PC-9 (cell line): Measurements from ENCODE around the gene NAP1L4. TPM values are rescaled to one million over a fixed set of nuclear protein-coding genes. Genes with fewer than 3 reads are reported as not detected.

Experiments
- BruUV-seq: library from RNA; stranded (reverse); fragments of 400-500 nt; replicated peaks from 2 replicates; lab custom pipeline; 2021; lab: Mats Ljungman, UMichigan
- CTCF ChIA-PET: fragments of 300-600 bp; sonication (Branson Sonifier 250); formaldehyde crosslinking; loops from one replicate; lab custom pipeline; 2022; ENCODE audit warnings: antibody characterized with exemption; lab: Charles Lee
- POLR2A ChIA-PET: fragments of 300-600 bp; sonication (Branson Sonifier 250); formaldehyde crosslinking; loops from one replicate; lab custom pipeline; 2022; ENCODE audit warnings: antibody characterized with exemption; ENCODE audit not compliant: unreplicated experiment; lab: Charles Lee
- DNase-seq, 2 experiments: peaks; one replicate each; pipeline versions ENCODE4 v3.0.0 to v3.0.0-alpha.2; 2015 to 2022; ENCODE audit warnings: mixed read lengths in 1 of 2
- H2AFZ ChIP-seq: fragments of 200-600 bp; sonication (generic); 2 replicates; pipeline ENCODE4 v1.8.1; 2017; ENCODE audit warnings: antibody characterized with exemption
- H3F3A ChIP-seq: fragments of 200-600 bp; sonication (generic); 2 replicates; pipeline ENCODE4 v1.8.1; 2017; ENCODE audit warnings: antibody characterized with exemption, mild to moderate bottlenecking, low read depth; ENCODE audit not compliant: insufficient read depth
- H3K27ac ChIP-seq: fragments of 200-600 bp; sonication (generic); 2 replicates; pipeline ENCODE4 v1.6.1; 2016; ENCODE audit warnings: mixed run types
- H3K27me3 ChIP-seq: fragments of 200-600 bp; sonication (generic); 2 replicates; pipeline ENCODE4 v1.6.1; 2016; ENCODE audit warnings: low read depth, mixed run types; ENCODE audit not compliant: insufficient read depth
- H3K36me3 ChIP-seq: fragments of 200-600 bp; sonication (generic); 2 replicates; pipeline ENCODE4 v1.6.1; 2016; ENCODE audit warnings: low read depth, mixed run types
- H3K4me1 ChIP-seq: fragments of 200-600 bp; sonication (generic); replicated peaks from 2 replicates; pipeline ENCODE4 v1.6.1; 2016; ENCODE audit warnings: mixed run types; ENCODE audit not compliant: insufficient read depth
- H3K4me2 ChIP-seq: fragments of 200-600 bp; sonication (generic); 2 replicates; pipeline ENCODE4 v1.6.1; 2017; ENCODE audit warnings: mixed run types
- H3K4me3 ChIP-seq: fragments of 200-600 bp; sonication (generic); 2 replicates; pipeline ENCODE4 v1.6.1; 2016; ENCODE audit warnings: mixed run types
- H3K79me2 ChIP-seq: fragments of 200-600 bp; sonication (generic); 2 replicates; pipeline ENCODE4 v1.6.1; 2017; ENCODE audit warnings: low read depth, mixed run types
- H3K9me2 ChIP-seq: fragments of 200-600 bp; sonication (generic); 2 replicates; pipeline ENCODE4 v1.8.1; 2017; ENCODE audit warnings: mild to moderate bottlenecking; ENCODE audit not compliant: insufficient read depth
- H3K9me3 ChIP-seq: fragments of 200-600 bp; sonication (generic); 2 replicates; pipeline ENCODE4 v1.8.1; 2016; ENCODE audit warnings: low read depth; ENCODE audit not compliant: insufficient read depth
- H4K20me1 ChIP-seq: fragments of 200-600 bp; sonication (generic); 2 replicates; pipeline ENCODE4 v1.8.1; 2017; ENCODE audit not compliant: insufficient read depth
- CTCF ChIP-seq: fragments of 200-600 bp; sonication (generic); conservative IDR thresholded peaks from 2 replicates; pipeline ENCODE4 v1.6.1; 2017; ENCODE audit warnings: mixed run types, antibody characterized with exemption, mild to moderate bottlenecking, moderate library complexity
- EZH2 ChIP-seq: fragments of 200-600 bp; sonication (generic); IDR thresholded peaks from 2 replicates; pipeline ENCODE4 v1.8.0; 2017; ENCODE audit warnings: antibody characterized with exemption, low read depth
- intact Hi-C: fragments of 100-400 bp; cut with micrococcal nuclease; formaldehyde crosslinking; loops from one replicate; pipeline ENCODE4 v1.10.0; 2022; ENCODE audit not compliant: unreplicated experiment
- total RNA-seq: library from RNA; stranded (reverse); gene quantifications from 2 replicates; pipeline ENCODE4 v1.2.3, GENCODE V29; 2021

Gene NAP1L4
- total RNA-seq, 1 experiment from 2014 or later = 86.7 TPM

- TF ChIP-seq EZH2 (no peak), CTCF (no peak)
- peaks cover 5% of the 10 kb centered on the region for H4K20me1 ChIP-seq
- no peaks in the 10 kb centered on the region for H3K4me1 ChIP-seq
- H3K4me3 ChIP-seq = no peak overlapping the region
- DNase-seq = no peak
- CTCF ChIA-PET = no interaction called here
- no peaks in the 10 kb centered on the region; the same call in 1 of the 2 replicates for H3K36me3 ChIP-seq
- H3K4me2 ChIP-seq = no peak overlapping the region
- H2AFZ ChIP-seq = no peak overlapping the region
- POLR2A ChIA-PET = no interaction called here
- intact Hi-C loops = no loop called here
- no peaks in the 10 kb centered on the region for H3F3A ChIP-seq
- BruUV-seq = no TSS peak
- no peak overlapping the region for H3K27ac ChIP-seq
- H3K9me2 ChIP-seq = no peaks in the 10 kb centered on the region
- no peaks in the 10 kb centered on the region for H3K27me3 ChIP-seq
- H3K9me3 ChIP-seq = no peaks in the 10 kb centered on the region
- peaks cover 81% of the 10 kb centered on the region for H3K79me2 ChIP-seq
These were observed 9.9 kb downstream of the NAP1L4 start for GRCh38 chr11:2982214-2982613.

GRCh38 chr11:2981130-2981529 is 11.0 kb downstream of the NAP1L4 start:
- H4K20me1 ChIP-seq = peaks cover 11% of the 10 kb centered on the region
- TF ChIP-seq EZH2 = no peak
- TF ChIP-seq CTCF = no peak
- intact Hi-C loops = no loop called here

GRCh38 chr11:2980168-2980840 is 11.8 kb downstream of the NAP1L4 start:
- POLR2A ChIA-PET = interaction anchor here (0.5 kb wide), 1 partner anchor 137 kb away, joined by 3 read pairs; no protein-coding TSS in a partner anchor

More at GRCh38 chr11:2981130-2981529, 11.0 kb downstream of the NAP1L4 start:
- Histone ChIP-seq H3K4me1 (no peaks in the 10 kb centered on the region), H3K79me2 (peaks cover 70% of the 10 kb centered on the region), H3K9me2 (no peaks in the 10 kb centered on the region), H3K4me3 (no peak overlapping the region), H3K36me3 (no peaks in the 10 kb centered on the region; the same call in 1 of the 2 replicates), H3F3A (no peaks in the 10 kb centered on the region), H3K4me2 (no peak overlapping the region), H3K9me3 (no peaks in the 10 kb centered on the region), H3K27ac (no peak overlapping the region), H3K27me3 (no peaks in the 10 kb centered on the region), H2AFZ (no peak overlapping the region)
- POLR2A ChIA-PET = interaction anchor here (0.5 kb wide), 1 partner anchor 137 kb away, joined by 3 read pairs; no protein-coding TSS in a partner anchor
- no peak for DNase-seq
- CTCF ChIA-PET = no interaction called here
- no TSS peak for BruUV-seq

More at GRCh38 chr11:2980168-2980840, 11.8 kb downstream of the NAP1L4 start:
- Histone ChIP-seq H3K4me1 (no peaks in the 10 kb centered on the region), H3F3A (no peaks in the 10 kb centered on the region), H3K27me3 (no peaks in the 10 kb centered on the region), H2AFZ (no peak overlapping the region), H3K27ac (no peak overlapping the region), H3K9me3 (no peaks in the 10 kb centered on the region), H3K79me2 (peaks cover 62% of the 10 kb centered on the region), H4K20me1 (peaks cover 16% of the 10 kb centered on the region), H3K4me3 (no peak overlapping the region), H3K9me2 (no peaks in the 10 kb centered on the region), H3K36me3 (no peaks in the 10 kb centered on the region; the same call in 1 of the 2 replicates), H3K4me2 (no peak overlapping the region)
- intact Hi-C loops = no loop called here
- no peak for DNase-seq
- no peak for TF ChIP-seq EZH2
- no peak for TF ChIP-seq CTCF
- no TSS peak for BruUV-seq
- CTCF ChIA-PET = no interaction called here
